Measurements from ENCODE around the gene FCN2. TPM values are rescaled to one million over a fixed set of nuclear protein-coding genes. Genes with fewer than 3 reads are reported as not detected.

Gene FCN2
- total RNA-seq, 1 experiment from 2014 or later: not detected

- TF ChIP-seq POLR2AphosphoS5 (IDR thresholded peaks at IDR 0.05; ENCODE audit: low read depth, low read length) (no peak), ELF1 (IDR thresholded peaks at IDR 0.05; ENCODE audit: borderline replicate concordance, low read depth) (no peak), EZH2 (IDR thresholded peaks at IDR 0.05) (no peak)
Measured at GRCh38 chr9:134835987-134836386, 44.6 kb upstream of the FCN2 start (continued).

DNA sequence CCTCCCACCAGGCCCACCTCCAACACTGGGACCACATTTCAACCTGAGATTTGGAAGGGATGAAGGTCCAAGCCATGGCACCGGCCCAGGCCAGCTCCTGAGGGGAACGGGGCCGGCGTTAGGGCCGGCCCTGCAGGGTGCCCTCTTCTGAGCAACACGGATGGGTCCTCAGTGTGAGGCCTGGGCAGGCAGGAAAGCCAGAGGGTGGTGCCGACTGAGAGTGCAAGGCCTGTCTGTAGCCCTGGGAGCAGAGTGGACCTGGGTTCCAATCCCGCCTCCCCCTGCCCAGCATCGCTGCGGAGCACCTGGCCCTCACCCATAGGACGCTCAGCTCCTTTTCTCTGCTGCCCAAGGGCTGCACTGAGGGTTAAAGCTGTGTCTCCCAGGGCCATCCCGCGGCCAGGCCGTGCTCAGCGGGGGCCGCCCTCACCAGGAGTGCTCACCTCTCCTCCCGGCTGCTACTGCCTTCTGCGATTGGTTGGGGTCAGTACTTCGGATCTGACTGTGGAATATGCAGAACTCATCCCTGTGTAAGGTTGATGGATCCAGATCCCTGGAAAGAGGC lies 44.1 kb upstream of the FCN2 start:
- Histone ChIP-seq H3K9me3 (ENCODE audit: control insufficient read depth in 1 of 2, insufficient read depth in 1 of 2, low read depth in 1 of 2, low read length in 2 of 2) (no peaks in the 10 kb centered on the region), H3K27me3 (ENCODE audit: insufficient read depth, low read length) (no peaks in the 10 kb centered on the region), H3K9me2 (ENCODE audit: insufficient read depth) (no peaks in the 10 kb centered on the region), H3K27ac (ENCODE audit: low read depth, low read length) (no peak overlapping the region), H3K4me2 (ENCODE audit: low read length) (no peak overlapping the region), H2AFZ (ENCODE audit: low read depth, low read length, poor library complexity, severe bottlenecking) (no peak overlapping the region), H3K36me3 (ENCODE audit: control insufficient read depth in 1 of 2, insufficient read depth in 2 of 2, low read length in 2 of 2) (no peaks in the 10 kb centered on the region), H3K9ac (ENCODE audit: low read length) (no peak overlapping the region), H4K20me1 (ENCODE audit: insufficient read depth) (no peaks in the 10 kb centered on the region), H3K79me2 (ENCODE audit: insufficient read depth, low read length) (no peaks in the 10 kb centered on the region), H3K4me1 (ENCODE audit: control insufficient read depth in 1 of 2, insufficient read depth in 2 of 2, low read length in 2 of 2) (peaks cover 0 to 7% of the 10 kb centered on the region in 2 experiments; a peak in 2 of 4 replicates), H3K4me3 (replicated peaks in 1 of 2; ENCODE audit: low read depth in 1 of 2, low read length in 2 of 2) (no peak overlapping the region)
- CTCF ChIA-PET: no interaction called here
- ATAC-seq (no peak), DNase-seq (ENCODE audit: low read depth, low spot score) (no peak)
- RAD21 ChIA-PET (ENCODE audit: low non-redundant PET in 1 of 2, low total read pairs in 2 of 2, uncharacterized antibody in 2 of 2, unreplicated experiment in 2 of 2): no interaction called here
- TF ChIP-seq ELF1 (IDR thresholded peaks at IDR 0.05; ENCODE audit: borderline replicate concordance, low read depth) (no peak), SP1 (IDR thresholded peaks at IDR 0.05; ENCODE audit: low read depth) (no peak), SRF (IDR thresholded peaks at IDR 0.05; ENCODE audit: low read depth) (no peak), SIN3A (IDR thresholded peaks at IDR 0.05; ENCODE audit: low read depth) (no peak), ZFX (IDR thresholded peaks at IDR 0.05) (no peak), JUND (IDR thresholded peaks at IDR 0.05) (no peak), POLR2AphosphoS5 (IDR thresholded peaks at IDR 0.05; ENCODE audit: low read depth, low read length) (no peak), TCF7L2 (IDR thresholded peaks at IDR 0.05; ENCODE audit: borderline replicate concordance, extremely low read depth, insufficient read depth, insufficient read length) (no peak), EGR1 (IDR thresholded peaks at IDR 0.05; ENCODE audit: low read depth) (no peak), CEBPB (IDR thresholded peaks at IDR 0.05; ENCODE audit: low read depth) (no peak), YY1 (IDR thresholded peaks at IDR 0.05; ENCODE audit: extremely low read depth, insufficient replicate concordance, low read depth, low read length) (no peak), RAD21 (IDR thresholded peaks at IDR 0.05; ENCODE audit: low read depth) (no peak), EZH2phosphoT487 (IDR thresholded peaks at IDR 0.05; ENCODE audit: borderline replicate concordance) (no peak)
- TF ChIP-seq, protein P1, sequence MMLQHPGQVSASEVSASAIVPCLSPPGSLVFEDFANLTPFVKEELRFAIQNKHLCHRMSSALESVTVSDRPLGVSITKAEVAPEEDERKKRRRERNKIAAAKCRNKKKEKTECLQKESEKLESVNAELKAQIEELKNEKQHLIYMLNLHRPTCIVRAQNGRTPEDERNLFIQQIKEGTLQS (IDR thresholded peaks at IDR 0.05): no peak
- TF ChIP-seq, protein P2, sequence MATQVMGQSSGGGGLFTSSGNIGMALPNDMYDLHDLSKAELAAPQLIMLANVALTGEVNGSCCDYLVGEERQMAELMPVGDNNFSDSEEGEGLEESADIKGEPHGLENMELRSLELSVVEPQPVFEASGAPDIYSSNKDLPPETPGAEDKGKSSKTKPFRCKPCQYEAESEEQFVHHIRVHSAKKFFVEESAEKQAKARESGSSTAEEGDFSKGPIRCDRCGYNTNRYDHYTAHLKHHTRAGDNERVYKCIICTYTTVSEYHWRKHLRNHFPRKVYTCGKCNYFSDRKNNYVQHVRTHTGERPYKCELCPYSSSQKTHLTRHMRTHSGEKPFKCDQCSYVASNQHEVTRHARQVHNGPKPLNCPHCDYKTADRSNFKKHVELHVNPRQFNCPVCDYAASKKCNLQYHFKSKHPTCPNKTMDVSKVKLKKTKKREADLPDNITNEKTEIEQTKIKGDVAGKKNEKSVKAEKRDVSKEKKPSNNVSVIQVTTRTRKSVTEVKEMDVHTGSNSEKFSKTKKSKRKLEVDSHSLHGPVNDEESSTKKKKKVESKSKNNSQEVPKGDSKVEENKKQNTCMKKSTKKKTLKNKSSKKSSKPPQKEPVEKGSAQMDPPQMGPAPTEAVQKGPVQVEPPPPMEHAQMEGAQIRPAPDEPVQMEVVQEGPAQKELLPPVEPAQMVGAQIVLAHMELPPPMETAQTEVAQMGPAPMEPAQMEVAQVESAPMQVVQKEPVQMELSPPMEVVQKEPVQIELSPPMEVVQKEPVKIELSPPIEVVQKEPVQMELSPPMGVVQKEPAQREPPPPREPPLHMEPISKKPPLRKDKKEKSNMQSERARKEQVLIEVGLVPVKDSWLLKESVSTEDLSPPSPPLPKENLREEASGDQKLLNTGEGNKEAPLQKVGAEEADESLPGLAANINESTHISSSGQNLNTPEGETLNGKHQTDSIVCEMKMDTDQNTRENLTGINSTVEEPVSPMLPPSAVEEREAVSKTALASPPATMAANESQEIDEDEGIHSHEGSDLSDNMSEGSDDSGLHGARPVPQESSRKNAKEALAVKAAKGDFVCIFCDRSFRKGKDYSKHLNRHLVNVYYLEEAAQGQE (IDR thresholded peaks at IDR 0.05; ENCODE audit: low read depth): no peak
- TF ChIP-seq, protein P3, sequence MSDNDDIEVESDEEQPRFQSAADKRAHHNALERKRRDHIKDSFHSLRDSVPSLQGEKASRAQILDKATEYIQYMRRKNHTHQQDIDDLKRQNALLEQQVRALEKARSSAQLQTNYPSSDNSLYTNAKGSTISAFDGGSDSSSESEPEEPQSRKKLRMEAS (IDR thresholded peaks at IDR 0.05): no peak
- TF ChIP-seq, protein P4, sequence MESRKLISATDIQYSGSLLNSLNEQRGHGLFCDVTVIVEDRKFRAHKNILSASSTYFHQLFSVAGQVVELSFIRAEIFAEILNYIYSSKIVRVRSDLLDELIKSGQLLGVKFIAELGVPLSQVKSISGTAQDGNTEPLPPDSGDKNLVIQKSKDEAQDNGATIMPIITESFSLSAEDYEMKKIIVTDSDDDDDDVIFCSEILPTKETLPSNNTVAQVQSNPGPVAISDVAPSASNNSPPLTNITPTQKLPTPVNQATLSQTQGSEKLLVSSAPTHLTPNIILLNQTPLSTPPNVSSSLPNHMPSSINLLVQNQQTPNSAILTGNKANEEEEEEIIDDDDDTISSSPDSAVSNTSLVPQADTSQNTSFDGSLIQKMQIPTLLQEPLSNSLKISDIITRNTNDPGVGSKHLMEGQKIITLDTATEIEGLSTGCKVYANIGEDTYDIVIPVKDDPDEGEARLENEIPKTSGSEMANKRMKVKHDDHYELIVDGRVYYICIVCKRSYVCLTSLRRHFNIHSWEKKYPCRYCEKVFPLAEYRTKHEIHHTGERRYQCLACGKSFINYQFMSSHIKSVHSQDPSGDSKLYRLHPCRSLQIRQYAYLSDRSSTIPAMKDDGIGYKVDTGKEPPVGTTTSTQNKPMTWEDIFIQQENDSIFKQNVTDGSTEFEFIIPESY (IDR thresholded peaks at IDR 0.05; ENCODE audit: extremely low read depth, insufficient replicate concordance, low read length): no peak
- intact Hi-C loops (cut with micrococcal nuclease): no loop called here
- POLR2A ChIA-PET: no interaction called here
- no TSS peak for BruUV-seq (replicated peaks)
